Measurements from ENCODE around the gene PPP2R3B.

GRCh38 chrX:336227-336626 is 50.5 kb downstream of the PPP2R3B start:
- no peak for TF ChIP-seq CTCF (IDR thresholded peaks at IDR 0.05)
- TF ChIP-seq POLR2AphosphoS5 (IDR thresholded peaks at IDR 0.05), result no peak
